ENCODE measurements around the gene KIF15.

- TF ChIP-seq CTCF (IDR thresholded peaks at IDR 0.05; ENCODE audit: borderline replicate concordance, extremely low read depth, low read length, poor library complexity, severe bottlenecking), result no peak
- TF ChIP-seq EZH2 (IDR thresholded peaks at IDR 0.05; ENCODE audit: borderline replicate concordance, low read depth, low read length, severe bottlenecking), result no peak
Measured at GRCh38 chr3:44886561-44886960, 125.0 kb downstream of the KIF15 start.

All from DND-41 (cell line).